Liver (tissue), 9 donors: ENCODE data around the gene BBS4. TPM values are rescaled to one million over a fixed set of nuclear protein-coding genes. Genes with fewer than 3 reads are reported as not detected.
"Not testable (repeated sequence)": the region's sequence is repeated elsewhere in the genome, so short reads cannot be mapped to it uniquely, and the experiment has no call there.

Experiments
- DNase-seq: peaks from one replicate; pipeline ENCODE4 v3.0.0-alpha.2; 2017; ENCODE audit warnings: low spot score
- H3K27ac ChIP-seq, 2 donors: one replicate each; pipeline ENCODE4 v1.7.0; 2013; ENCODE audit warnings: inconsistent platforms in 2 of 2, low read length in 2 of 2, control low read depth in 1 of 2, low read depth in 1 of 2, mild to moderate bottlenecking in 1 of 2
- H3K27me3 ChIP-seq, 4 donors: one replicate each; pipeline versions ENCODE4 v1.6.1 to v1.7.0; 2013; ENCODE audit warnings: low read length in 3 of 4, inconsistent platforms in 1 of 4, mild to moderate bottlenecking in 1 of 4, moderate library complexity in 1 of 4; ENCODE audit not compliant: control insufficient read depth in 4 of 4, insufficient read depth in 4 of 4
- H3K36me3 ChIP-seq, 4 donors: one replicate each; pipeline versions ENCODE4 v1.6.1 to v1.7.0; 2013; ENCODE audit warnings: low read length in 3 of 4, mild to moderate bottlenecking in 3 of 4, low read depth in 1 of 4, moderate library complexity in 1 of 4; ENCODE audit not compliant: control insufficient read depth in 4 of 4, insufficient read depth in 3 of 4
- H3K4me1 ChIP-seq, 4 donors: one replicate each; pipeline versions ENCODE4 v1.6.1 to v1.7.0; 2013; ENCODE audit warnings: low read length in 3 of 4, mild to moderate bottlenecking in 3 of 4, moderate library complexity in 1 of 4; ENCODE audit not compliant: control insufficient read depth in 4 of 4, insufficient read depth in 4 of 4
- H3K4me3 ChIP-seq, 3 donors: one replicate each; pipeline versions ENCODE4 v1.6.1 to v1.7.0; 2013; ENCODE audit warnings: low read length in 3 of 3, control low read depth in 1 of 3, low read depth in 1 of 3, mild to moderate bottlenecking in 1 of 3
- H3K9ac ChIP-seq, 2 donors: one replicate each; pipeline ENCODE4 v1.7.0; 2013; ENCODE audit warnings: low read length in 2 of 2, mild to moderate bottlenecking in 2 of 2, moderate library complexity in 2 of 2, control low read depth in 1 of 2, low read depth in 1 of 2
- H3K9me3 ChIP-seq, 4 donors: one replicate each; pipeline versions ENCODE4 v1.6.1 to v1.7.0; 2013; ENCODE audit warnings: low read length in 3 of 4; ENCODE audit not compliant: control insufficient read depth in 4 of 4
- GABPA ChIP-seq, 2 donors: IDR thresholded peaks in 1 of 2; conservative IDR thresholded peaks in 1 of 2; 2 replicates each; pipeline ENCODE4 v1.6.1; 2016; ENCODE audit warnings: antibody characterized with exemption in 2 of 2, mild to moderate bottlenecking in 1 of 2, moderate library complexity in 1 of 2
- RXRA ChIP-seq, 2 donors: IDR thresholded peaks; 2 replicates each; pipeline ENCODE4 v1.6.1; 2017 to 2018; ENCODE audit warnings: antibody characterized with exemption in 2 of 2, mild to moderate bottlenecking in 1 of 2
- ZBTB33 ChIP-seq: IDR thresholded peaks from 2 replicates; pipeline ENCODE4 v1.6.1; 2016; ENCODE audit warnings: antibody characterized with exemption
- WGBS: extraction: QIAGEN DNeasy Blood & Tissue Kit; methylation state at CpG from one replicate; pipeline ENCODE4 v1.1.7; 2013; 5-methylcytosine and 5-hydroxymethylcytosine counted together
- polyA plus RNA-seq, 2 donors: library from polyadenylated mRNA; stranded (reverse) in 1 of 2; unstranded in 1 of 2; fragments of 200-250 nt in 1 of 2; fragments of >200 nt in 1 of 2; fragmentation: Nextera tagmentation in 1 of 2; extraction: Ambion mirVana in 1 of 2; gene quantifications; one replicate each; pipeline versions ENCODE4 v1.2.1 to v1.2.3, GENCODE V29; 2013 to 2015
- total RNA-seq, 2 donors: library from RNA; depleted of rRNA; stranded (reverse); fragments of >200 nt; gene quantifications; one replicate each; pipeline ENCODE4 v1.2.3, GENCODE V29; 2014
- donor health status: healthy.
- donor health status: healthy.
- donor health status: healthy.
- donor health status: healthy.
- donor health status: healthy.

Gene BBS4
- total and polyA plus RNA-seq, 4 donors = 4.8 to 16.0 (median 8.3) TPM

- peak overlapping the region in 1 of 3 donors; percentile 37 for H3K4me3 ChIP-seq
Measured at GRCh38 chr15:72636519-72637282, 49.3 kb upstream of the BBS4 start.

GRCh38 chr15:72639759-72640483 is 46.1 kb upstream of the BBS4 start:
- not testable (repeated sequence) for H3K9me3 ChIP-seq, H3K36me3 ChIP-seq, H3K4me3 ChIP-seq, H3K27ac ChIP-seq, H3K9ac ChIP-seq, H3K4me1 ChIP-seq, DNase-seq, H3K27me3 ChIP-seq
- no CpG with 5 or more reads among the region's 26 CpGs for WGBS

More at GRCh38 chr15:72636519-72637282, 49.3 kb upstream of the BBS4 start:
- 1% methylated on average over 22 of the region's 43 CpGs for WGBS
- not testable (repeated sequence) for H3K27ac ChIP-seq, H3K36me3 ChIP-seq, H3K4me1 ChIP-seq, H3K27me3 ChIP-seq, H3K9me3 ChIP-seq, H3K9ac ChIP-seq
- peak; percentile 71 for DNase-seq
- TF ChIP-seq RXRA (IDR thresholded peaks at IDR 0.05) = peak in 1 of 2 donors; percentile 10
- peak in 1 of 2 donors; percentile 60 for TF ChIP-seq GABPA (IDR thresholded peaks at IDR 0.05 in 1 of 2, conservative IDR thresholded peaks at IDR 0.05 in 1 of 2)
- TF ChIP-seq ZBTB33 = peak; percentile 56

- not testable (repeated sequence) for H3K36me3 ChIP-seq, DNase-seq, H3K4me1 ChIP-seq, H3K4me3 ChIP-seq, H3K9me3 ChIP-seq, H3K9ac ChIP-seq, H3K27me3 ChIP-seq, H3K27ac ChIP-seq
- no CpG with 5 or more reads among the region's 2 CpGs for WGBS
Measured at GRCh38 chr15:72642271-72642670, 43.7 kb upstream of the BBS4 start.

GRCh38 chr15:72648631-72649253 is 37.3 kb upstream of the BBS4 start:
- H3K9ac ChIP-seq, H3K27ac ChIP-seq, H3K27me3 ChIP-seq, H3K9me3 ChIP-seq, H3K4me3 ChIP-seq, DNase-seq, H3K4me1 ChIP-seq, H3K36me3 ChIP-seq: not testable (repeated sequence)
- 91% methylated on average over 8 of the region's 10 CpGs for WGBS

GRCh38 chr15:72654397-72654796 is 31.6 kb upstream of the BBS4 start, which contains the start of gene GOLGA6B:
Gene GOLGA6B, plus strand, starts transcription at chr15:72654697. Its CDS starts 41 bp downstream, at chr15:72654738.
- H3K36me3 ChIP-seq, H3K4me3 ChIP-seq, H3K27me3 ChIP-seq, H3K9me3 ChIP-seq, DNase-seq, H3K4me1 ChIP-seq, H3K27ac ChIP-seq, H3K9ac ChIP-seq: not testable (repeated sequence)
- no CpG with 5 or more reads among the region's 7 CpGs for WGBS

GRCh38 chr15:72656014-72656413 is 30.0 kb upstream of the BBS4 start:
- H3K9me3 ChIP-seq, H3K36me3 ChIP-seq, H3K9ac ChIP-seq, DNase-seq, H3K4me3 ChIP-seq, H3K27me3 ChIP-seq, H3K4me1 ChIP-seq, H3K27ac ChIP-seq: not testable (repeated sequence)
- no CpG with 5 or more reads among the region's 3 CpGs for WGBS

- DNase-seq, H3K4me3 ChIP-seq, H3K27me3 ChIP-seq, H3K9ac ChIP-seq, H3K4me1 ChIP-seq, H3K9me3 ChIP-seq, H3K36me3 ChIP-seq, H3K27ac ChIP-seq: not testable (repeated sequence)
- WGBS = 84% methylated on average over 8 of the region's 10 CpGs
Measured at GRCh38 chr15:72661081-72661480, 24.9 kb upstream of the BBS4 start.
